GM21737 (cell line): ENCODE results near the gene FBXL2.
"Not testable (repeated sequence)": the region's sequence is repeated elsewhere in the genome, so short reads cannot be mapped to it uniquely, and the experiment has no call there.

ENCODE experiments used
- ATAC-seq: cut with Tn5 transposase; IDR thresholded peaks from one replicate; pipeline ENCODE4 v1.9.1; 2021; ENCODE audit warnings: mild to moderate bottlenecking, moderate library complexity; ENCODE audit not compliant: unreplicated experiment

The FBXL2 gene

GRCh38 chr3:33385423-33385822 lies 108.2 kb downstream of the FBXL2 start:
- no peak for ATAC-seq

DNA sequence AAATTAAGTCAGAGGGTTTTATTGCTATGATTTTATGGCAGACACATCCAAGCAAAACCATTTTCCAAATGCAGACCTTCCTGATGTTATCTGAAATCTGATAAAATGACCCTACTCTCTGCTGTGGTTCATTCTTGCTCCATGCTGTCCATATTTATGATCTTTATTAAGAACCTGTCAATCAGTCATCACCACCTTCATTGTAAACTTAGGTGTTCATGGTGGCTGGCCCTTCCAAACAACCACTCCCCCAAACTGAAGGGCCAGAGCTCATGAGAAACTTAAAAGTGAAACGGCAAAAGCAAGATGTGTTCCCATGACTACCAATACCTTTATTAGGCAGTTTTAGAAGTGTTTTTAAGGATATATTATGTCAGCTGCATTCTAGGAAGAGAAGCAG lies 109.4 kb downstream of the FBXL2 start:
- no peak for ATAC-seq

- ATAC-seq, result no peak
These were observed 111.3 kb downstream of the FBXL2 start for GRCh38 chr3:33388374-33389100.

DNA sequence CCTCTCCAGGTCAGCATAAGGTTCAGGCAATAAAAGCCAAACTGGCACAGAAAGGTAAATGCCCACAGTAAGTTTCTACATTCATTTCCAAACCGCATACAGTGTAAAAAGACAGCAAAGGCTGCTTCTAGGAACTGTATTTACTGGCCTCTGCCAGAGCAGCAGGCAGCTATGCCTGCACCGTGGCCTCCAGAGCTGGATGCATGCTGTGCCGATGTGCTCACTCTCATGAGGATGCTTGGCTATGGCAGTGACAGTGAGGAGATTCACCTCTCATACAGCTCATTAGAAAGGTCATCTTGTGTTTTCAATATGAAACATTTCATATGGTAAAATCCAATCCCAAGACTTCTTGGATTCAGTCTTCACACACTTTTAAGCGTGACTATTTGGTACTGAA lies 112.7 kb downstream of the FBXL2 start:
- ATAC-seq, result no peak

- ATAC-seq, result no peak
These were observed 114.2 kb downstream of the FBXL2 start for GRCh38 chr3:33391255-33391995.

DNA sequence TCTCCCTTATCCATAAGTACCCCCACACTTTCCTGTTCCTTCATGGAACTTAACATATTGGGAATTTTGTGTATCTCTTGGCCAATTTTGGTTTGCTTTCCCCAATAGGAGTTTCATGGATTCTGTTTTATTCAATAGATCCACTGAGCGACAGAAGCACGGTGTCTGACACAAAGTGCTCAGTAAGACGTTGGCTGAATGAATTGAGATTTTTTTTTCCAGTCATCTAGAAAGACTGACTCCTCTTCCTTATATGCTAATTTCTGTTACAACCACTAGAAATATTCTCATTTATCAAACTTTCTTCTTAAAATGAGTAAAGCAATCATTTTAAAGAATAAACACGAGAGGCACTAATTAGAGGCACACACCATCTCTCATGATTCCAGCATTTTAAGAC lies 114.9 kb downstream of the FBXL2 start:
- ATAC-seq, result no peak

GRCh38 chr3:33392703-33393125 lies 115.5 kb downstream of the FBXL2 start:
- no peak for ATAC-seq

- no peak for ATAC-seq
These were observed 117.3 kb downstream of the FBXL2 start for GRCh38 chr3:33394403-33395054.

DNA sequence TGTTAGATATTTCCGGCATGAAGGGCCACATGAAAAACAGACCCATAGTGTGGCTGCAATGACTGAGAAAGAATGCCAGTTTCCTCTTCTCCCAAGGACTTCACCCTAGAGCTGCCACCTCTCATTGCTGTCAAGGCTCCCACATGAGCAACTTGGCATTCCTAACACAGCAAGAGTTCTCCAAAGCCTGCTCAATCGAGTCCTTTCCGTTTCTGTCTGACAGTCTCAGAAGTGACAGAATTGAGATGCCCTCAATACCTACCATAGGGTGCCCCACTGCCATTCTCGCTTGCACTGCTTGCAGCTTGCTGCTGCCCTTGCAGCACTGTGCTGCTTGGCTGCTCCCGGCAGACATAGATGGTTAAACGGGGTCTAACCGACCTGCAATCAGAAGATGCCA lies 118.7 kb downstream of the FBXL2 start:
- ATAC-seq, result no peak

- no peak for ATAC-seq
These were observed 121.2 kb downstream of the FBXL2 start for GRCh38 chr3:33398410-33398809.

- ATAC-seq, result no peak
These were observed 124.5 kb downstream of the FBXL2 start for GRCh38 chr3:33401781-33402180.

GRCh38 chr3:33402936-33403335 lies 125.7 kb downstream of the FBXL2 start:
- no peak for ATAC-seq

- ATAC-seq, result no peak
These were observed 126.5 kb downstream of the FBXL2 start for GRCh38 chr3:33403756-33404155.

DNA sequence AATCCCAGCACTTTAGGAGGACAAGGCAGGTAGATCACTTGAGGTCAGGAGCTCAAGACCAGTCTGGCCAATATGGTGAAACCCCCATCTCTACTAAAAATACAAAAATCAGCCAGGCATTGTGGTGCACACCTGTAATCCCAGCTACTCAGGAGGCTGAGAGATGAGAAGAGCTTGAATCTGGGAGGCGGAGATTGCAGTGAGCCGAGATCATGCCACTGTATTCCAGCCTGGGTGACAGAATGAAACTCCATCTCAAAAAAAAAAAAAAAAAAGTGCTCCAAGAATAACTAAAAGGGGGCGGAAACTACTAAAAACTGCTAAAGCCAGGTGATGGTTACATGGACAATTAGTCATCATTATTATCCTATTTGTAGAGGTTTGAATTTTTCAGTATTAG lies 133.6 kb downstream of the FBXL2 start:
- ATAC-seq, result not testable (repeated sequence)

DNA sequence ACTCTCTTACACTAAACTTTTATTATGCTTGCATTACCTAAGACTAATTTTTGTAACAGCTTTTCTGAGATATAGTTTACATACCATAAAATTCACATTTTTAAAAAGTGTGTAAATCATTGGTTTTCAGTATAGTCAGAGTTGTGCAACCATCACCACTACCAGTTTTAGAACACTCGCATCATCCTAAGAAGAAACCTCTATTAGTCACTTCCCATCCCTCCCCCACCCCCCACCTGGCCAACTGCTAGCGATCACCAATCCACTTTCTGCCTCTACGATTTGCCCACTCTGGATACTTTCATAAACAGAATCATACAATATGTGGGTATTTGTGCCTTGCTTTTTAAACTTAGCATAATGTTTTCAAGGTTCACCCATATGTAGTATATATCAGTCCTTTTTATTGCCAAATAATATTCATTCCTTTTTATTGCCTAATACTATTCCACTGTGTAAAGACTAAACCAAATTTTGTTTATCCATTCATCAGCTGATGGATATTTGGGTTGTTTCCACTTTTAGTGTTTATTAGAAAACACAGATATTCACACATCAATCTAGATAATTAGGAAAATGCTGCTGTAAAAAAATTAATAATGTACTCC lies 139.9 kb downstream of the FBXL2 start:
- ATAC-seq, result no peak

DNA sequence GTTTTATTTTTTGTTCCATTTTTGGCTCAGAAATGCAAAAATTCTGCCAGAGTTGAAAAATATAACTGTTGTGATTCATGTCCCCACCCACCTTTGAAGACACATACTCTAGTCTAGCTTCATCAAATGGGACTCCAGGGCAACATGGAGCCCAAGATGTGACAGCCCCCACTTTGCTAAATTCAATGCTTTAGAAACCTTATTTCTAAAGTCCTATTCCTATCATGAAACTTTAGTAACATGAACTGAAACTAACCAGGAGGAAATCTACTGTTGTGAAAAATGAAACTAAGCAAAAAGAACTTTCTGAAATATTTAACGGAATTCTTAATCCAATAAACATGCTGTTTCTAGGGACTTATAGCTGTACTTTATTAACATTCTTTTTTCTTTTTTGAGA lies 142.7 kb downstream of the FBXL2 start:
- no peak for ATAC-seq

DNA sequence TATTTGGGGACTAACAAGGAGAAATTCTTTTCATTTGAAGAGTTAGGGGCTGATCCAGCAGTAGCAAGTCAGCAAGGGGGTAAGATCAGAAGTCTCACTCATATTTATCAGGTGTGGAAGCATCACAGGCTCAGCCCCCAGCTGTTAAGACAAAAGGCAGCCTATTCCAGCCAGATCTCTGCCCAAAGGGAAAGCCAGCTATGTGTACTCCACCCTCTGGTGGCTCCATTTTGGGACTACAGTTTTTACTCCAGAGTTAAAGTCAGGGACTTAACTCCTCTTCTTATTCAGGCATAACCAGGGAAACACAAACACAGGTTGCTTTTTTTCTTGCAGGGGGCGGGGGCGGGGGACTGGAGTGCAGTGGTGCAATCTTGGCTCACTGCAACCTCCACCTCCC lies 143.7 kb downstream of the FBXL2 start:
- ATAC-seq, result no peak

GRCh38 chr3:33424606-33425452 lies 147.6 kb downstream of the FBXL2 start:
- ATAC-seq, result no peak

DNA sequence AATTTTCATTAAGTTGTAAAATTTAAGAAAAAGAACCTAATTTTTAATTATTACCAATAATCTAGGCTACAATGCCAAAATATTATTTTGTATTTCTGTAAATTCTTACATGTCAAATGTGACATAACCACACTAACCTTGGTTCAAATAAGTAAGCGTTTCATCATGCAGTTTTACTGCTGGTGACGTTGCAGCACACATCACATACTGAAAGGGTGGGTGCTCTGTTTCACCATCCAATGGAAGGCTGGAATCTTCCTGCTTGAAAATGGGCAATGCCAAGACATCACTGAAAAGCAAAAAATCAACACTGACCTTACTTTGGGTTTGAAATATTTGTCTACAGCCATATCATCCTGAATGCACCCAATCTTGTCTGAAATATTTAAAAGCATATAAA lies 148.2 kb downstream of the FBXL2 start:
- ATAC-seq, result no peak

GRCh38 chr3:33426068-33426467 lies 148.8 kb downstream of the FBXL2 start:
- ATAC-seq, result no peak
